CD4-positive, CD25-positive, alpha-beta regulatory T cell (primary cell): ENCODE results near the gene FLYWCH1. TPM values are rescaled to one million over a fixed set of nuclear protein-coding genes. Genes with fewer than 3 reads are reported as not detected.
"Not testable (repeated sequence)": the region's sequence is repeated elsewhere in the genome, so short reads cannot be mapped to it uniquely, and the experiment has no call there.

Source experiments
- ATAC-seq, 2 donors: fragments of 150-1000 bp; cut with Tn5 transposase; one replicate each; pipeline ENCODE4 v1.10.0; 2021; ENCODE audit warnings: low read depth in 2 of 2, moderate number of reproducible peaks in 2 of 2, moderate library complexity in 1 of 2
- DNase-seq, 3 donors: peaks; one replicate each; pipeline versions ENCODE4 v3.0.0 to v3.0.0-alpha.2; 2012 to 2022; ENCODE audit warnings: mixed read lengths in 1 of 3
- H3K27ac ChIP-seq: one replicate; pipeline ENCODE4 v1.7.0; 2013; ENCODE audit warnings: mild to moderate bottlenecking, low read length; ENCODE audit not compliant: insufficient read depth, poor library complexity, severe bottlenecking
- H3K27me3 ChIP-seq: one replicate; pipeline ENCODE4 v1.7.0; 2013; ENCODE audit warnings: low read length; ENCODE audit not compliant: control insufficient read depth, insufficient read depth
- H3K36me3 ChIP-seq: one replicate; pipeline ENCODE4 v1.7.0; 2013; ENCODE audit warnings: mild to moderate bottlenecking, low read length, moderate library complexity; ENCODE audit not compliant: control insufficient read depth, insufficient read depth
- H3K4me1 ChIP-seq: 2 replicates; pipeline ENCODE4 v1.7.0; 2013; ENCODE audit warnings: mild to moderate bottlenecking, low read length; ENCODE audit not compliant: insufficient read depth, control insufficient read depth, poor library complexity, severe bottlenecking
- H3K4me3 ChIP-seq: one replicate; pipeline ENCODE4 v1.7.0; 2013; ENCODE audit warnings: low read depth, mild to moderate bottlenecking, low read length, moderate library complexity
- H3K9me3 ChIP-seq, 2 experiments: 1 replicate in 1 of 2; 2 replicates in 1 of 2; pipeline ENCODE4 v1.7.0; 2013; ENCODE audit warnings: low read length in 2 of 2, mild to moderate bottlenecking in 1 of 2, moderate library complexity in 1 of 2; ENCODE audit not compliant: control insufficient read depth in 2 of 2
- H3K27ac Mint-ChIP-seq, 3 donors: one replicate each; pipeline ENCODE4 v1.8.0; 2020 to 2022; ENCODE audit warnings: mild to moderate bottlenecking in 3 of 3, mixed read lengths in 3 of 3, moderate library complexity in 2 of 3
- H3K27me3 Mint-ChIP-seq: one replicate; pipeline ENCODE4 v1.8.0; 2022; ENCODE audit warnings: mild to moderate bottlenecking, mixed read lengths
- H3K36me3 Mint-ChIP-seq: one replicate; pipeline ENCODE4 v1.8.0; 2020; ENCODE audit warnings: mixed read lengths
- H3K4me1 Mint-ChIP-seq, 4 donors: one replicate each; pipeline ENCODE4 v1.8.0; 2020 to 2022; ENCODE audit warnings: mixed read lengths in 4 of 4, mild to moderate bottlenecking in 1 of 4
- H3K4me3 Mint-ChIP-seq, 4 donors: one replicate each; pipeline ENCODE4 v1.8.0; 2020 to 2022; ENCODE audit warnings: mild to moderate bottlenecking in 4 of 4, mixed read lengths in 4 of 4, moderate library complexity in 3 of 4
- H3K9me3 Mint-ChIP-seq, 7 donors: one replicate each; pipeline ENCODE4 v1.8.0; 2020 to 2022; ENCODE audit warnings: mixed read lengths in 7 of 7, mild to moderate bottlenecking in 3 of 7, moderate library complexity in 2 of 7
- polyA plus RNA-seq, 4 donors: library from polyadenylated mRNA; unstranded; fragments of 300-500 nt; fragmentation: Illumina TruSeq; gene quantifications; one replicate each; pipeline ENCODE4 v1.2.3, GENCODE V29; 2021
- total RNA-seq: library from RNA; stranded (reverse); gene quantifications from one replicate; pipeline ENCODE4 v1.2.3, GENCODE V29; 2022

Gene FLYWCH1
- total and polyA plus RNA-seq, 5 donors from 2014 or later = 6.6 to 74.8 (median 13.1) TPM

DNA sequence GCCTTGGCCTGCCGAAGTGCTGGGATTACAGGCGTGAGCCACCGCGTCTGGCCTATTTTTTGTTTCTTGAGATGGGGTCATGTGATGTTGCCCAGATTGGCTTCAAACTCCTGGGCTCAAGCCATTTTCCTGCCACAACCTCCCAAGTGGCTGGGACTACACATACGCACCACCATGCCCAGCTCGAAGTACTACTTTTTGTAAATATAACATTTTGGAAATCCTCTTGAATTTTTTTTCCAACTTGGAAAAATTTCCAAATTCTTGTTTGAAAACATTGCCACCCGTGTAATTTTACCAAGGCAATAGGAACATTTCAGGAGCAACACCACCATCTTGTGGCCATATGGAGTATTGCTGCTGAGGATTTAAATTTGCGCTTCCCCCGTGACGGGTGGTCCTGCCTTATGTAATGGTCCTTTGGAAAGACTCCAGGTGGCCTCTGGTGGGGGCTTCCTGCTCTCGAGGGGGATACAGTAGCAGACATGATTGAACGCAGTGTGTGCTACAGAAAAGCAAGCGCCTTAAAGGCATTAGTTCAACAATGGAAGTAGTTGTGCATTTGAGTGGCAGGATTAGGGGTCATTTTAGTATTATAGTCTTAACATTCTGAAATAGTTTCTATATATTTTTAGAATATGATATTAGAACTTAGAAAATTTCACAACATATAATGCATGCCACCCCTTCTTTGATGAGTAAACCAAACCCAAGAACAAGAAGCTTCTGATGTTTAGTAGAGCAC lies 8.0 kb downstream of the FLYWCH1 start:
- H3K27me3 Mint-ChIP-seq = no peaks in the 10 kb centered on the region
- H3K36me3 Mint-ChIP-seq = peaks cover 17% of the 10 kb centered on the region
- peak overlapping the region in 1 of 4 donors; percentile 67 for H3K4me3 Mint-ChIP-seq
- H3K9me3 Mint-ChIP-seq = no peaks in the 10 kb centered on the region
- H3K27ac Mint-ChIP-seq = peak overlapping the region in 1 of 3 donors; percentile 50
- H3K27me3 ChIP-seq = no peaks in the 10 kb centered on the region
- H3K4me1 Mint-ChIP-seq = peaks cover 5 to 12% (median 8%) of the 10 kb centered on the region in 4 donors
- no peak overlapping the region for H3K4me3 ChIP-seq
- H3K27ac ChIP-seq = peak overlapping the region; percentile 1
- H3K9me3 ChIP-seq = no peaks in the 10 kb centered on the region
- DNase-seq = peak; percentile 53 to 77 (median 62)
- peaks cover 4% of the 10 kb centered on the region for H3K4me1 ChIP-seq
- peaks cover 8% of the 10 kb centered on the region for H3K36me3 ChIP-seq
- ATAC-seq = peak in 1 of 2 donors; percentile 68

DNA sequence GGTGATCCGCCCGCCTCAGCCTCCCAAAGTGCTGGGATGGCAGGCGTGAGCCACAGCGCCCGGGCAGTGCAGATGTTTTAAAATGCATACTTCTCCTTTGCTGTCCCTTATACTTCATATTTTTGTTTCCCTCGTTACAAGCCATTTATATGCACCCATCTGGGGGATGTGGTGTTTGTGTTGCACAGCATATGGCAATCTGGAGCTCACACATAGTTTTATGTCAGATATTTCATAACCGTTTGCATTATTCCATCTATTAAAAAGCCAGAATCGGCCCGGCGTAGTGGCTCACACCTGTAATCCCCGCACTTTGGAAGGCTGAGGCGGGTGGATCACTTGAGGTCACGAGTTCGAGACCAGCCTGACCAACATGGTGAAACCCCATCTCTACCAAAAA lies 11.8 kb downstream of the FLYWCH1 start:
- H3K4me1 Mint-ChIP-seq = peaks cover 9 to 22% (median 19%) of the 10 kb centered on the region in 4 donors
- peak overlapping the region in 1 of 4 donors; percentile 61 for H3K4me3 Mint-ChIP-seq
- ATAC-seq (no peak), DNase-seq (no peak)
- Histone ChIP-seq H3K27ac (no peak overlapping the region), H3K27me3 (no peaks in the 10 kb centered on the region), H3K4me1 (peaks cover 14% of the 10 kb centered on the region), H3K36me3 (peaks cover 8% of the 10 kb centered on the region), H3K4me3 (no peak overlapping the region), H3K9me3 (no peaks in the 10 kb centered on the region)
- no peak overlapping the region for H3K27ac Mint-ChIP-seq
- peaks cover 17% of the 10 kb centered on the region for H3K36me3 Mint-ChIP-seq
- no peaks in the 10 kb centered on the region for H3K27me3 Mint-ChIP-seq
- no peaks in the 10 kb centered on the region for H3K9me3 Mint-ChIP-seq

DNA sequence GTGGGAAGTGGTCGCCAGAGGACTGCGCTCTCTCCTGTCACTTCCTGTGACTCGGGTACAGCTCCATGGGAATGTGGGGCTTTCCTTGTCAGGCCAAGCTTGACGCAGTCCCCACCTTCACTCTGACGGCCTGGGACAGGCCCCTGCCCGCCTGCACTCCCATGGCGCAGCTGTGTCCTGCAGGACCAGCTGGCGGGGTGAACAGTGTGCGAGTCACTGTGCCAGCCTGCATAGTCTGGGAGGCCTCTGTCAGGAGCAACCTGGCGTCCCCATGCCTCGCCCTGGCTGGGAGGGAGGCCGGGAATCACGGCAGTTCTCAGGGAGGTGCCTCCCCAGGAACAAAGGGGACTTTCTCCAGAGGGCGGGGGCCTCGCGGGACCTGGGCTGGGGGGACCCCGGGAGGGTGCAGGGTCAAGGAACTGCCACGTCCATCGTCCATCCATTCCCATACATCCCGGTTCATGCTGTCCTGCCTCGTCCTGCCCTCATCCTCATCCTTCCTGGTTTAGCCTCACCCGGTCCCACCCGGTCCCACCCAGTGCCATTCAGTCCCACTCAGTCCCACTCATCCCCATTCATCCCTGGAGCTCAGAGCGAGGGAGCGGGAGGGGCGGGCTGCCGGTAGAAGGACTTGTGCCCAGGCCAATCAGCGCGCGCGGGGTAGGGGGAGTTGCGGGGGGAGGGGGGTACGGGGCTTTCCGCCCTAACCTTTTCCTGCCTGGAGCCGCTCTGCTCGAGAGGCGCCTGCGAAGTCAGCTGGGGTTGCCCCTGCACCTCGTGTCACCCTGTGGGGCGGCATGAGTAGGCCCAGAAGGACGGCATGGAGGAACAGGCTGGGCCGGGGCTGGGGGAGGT lies 13.4 kb downstream of the FLYWCH1 start:
- no peaks in the 10 kb centered on the region for H3K27me3 ChIP-seq
- H3K4me3 ChIP-seq = no peak overlapping the region
- H3K36me3 ChIP-seq = peaks cover 8% of the 10 kb centered on the region
- peaks cover 12% of the 10 kb centered on the region for H3K36me3 Mint-ChIP-seq
- H3K4me3 Mint-ChIP-seq = no peak overlapping the region
- H3K4me1 Mint-ChIP-seq = peaks cover 4 to 16% (median 13%) of the 10 kb centered on the region in 4 donors
- H3K4me1 ChIP-seq = peaks cover 10% of the 10 kb centered on the region
- no peaks in the 10 kb centered on the region for H3K27me3 Mint-ChIP-seq
- H3K27ac Mint-ChIP-seq = no peak overlapping the region
- H3K9me3 ChIP-seq = no peaks in the 10 kb centered on the region
- H3K27ac ChIP-seq = no peak overlapping the region
- no peaks in the 10 kb centered on the region for H3K9me3 Mint-ChIP-seq
- DNase-seq (no peak), ATAC-seq (no peak)

DNA sequence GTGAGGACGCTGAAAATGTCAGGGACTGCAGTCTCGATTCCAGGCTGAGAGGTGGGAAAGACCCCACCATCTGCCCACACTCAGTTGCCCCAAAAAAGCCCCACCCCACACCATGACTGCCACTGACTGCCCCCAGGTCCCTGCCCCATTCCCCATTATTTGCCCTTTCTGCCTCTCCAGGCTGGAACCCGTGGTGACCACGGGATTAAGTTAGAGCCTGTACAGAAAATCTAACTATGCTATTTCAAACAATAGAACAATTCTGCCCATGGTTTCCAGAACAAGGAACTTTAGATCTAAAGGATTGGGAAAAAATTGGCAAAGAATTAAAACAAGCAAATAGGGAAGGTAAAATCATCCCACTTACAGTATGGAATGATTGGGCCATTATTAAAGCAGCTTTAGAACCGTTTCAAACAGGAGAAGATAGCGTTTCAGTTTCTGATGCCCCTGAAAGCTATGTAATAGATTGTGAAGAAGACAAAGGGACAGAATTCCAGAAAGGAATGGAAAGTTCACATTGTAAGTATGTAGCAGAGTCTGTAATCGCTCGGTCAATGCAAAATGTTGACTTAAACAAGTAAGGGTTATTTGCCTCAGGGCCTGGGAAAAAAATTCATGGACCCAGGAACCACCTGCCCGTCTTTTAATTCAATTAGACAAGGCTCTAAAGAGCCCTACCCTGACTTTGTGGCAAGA lies 14.4 kb downstream of the FLYWCH1 start:
- Mint-ChIP-seq H3K27ac (peak overlapping the region; percentile 0 to 76 (median 14)), H3K9me3 (no peaks in the 10 kb centered on the region), H3K36me3 (peaks cover 12% of the 10 kb centered on the region), H3K4me1 (peaks cover 4 to 16% (median 13%) of the 10 kb centered on the region in 4 donors), H3K4me3 (no peak overlapping the region), H3K27me3 (no peaks in the 10 kb centered on the region)
- Histone ChIP-seq H3K27ac (no peak overlapping the region), H3K9me3 (no peaks in the 10 kb centered on the region), H3K36me3 (peaks cover 8% of the 10 kb centered on the region), H3K4me3 (no peak overlapping the region), H3K27me3 (no peaks in the 10 kb centered on the region), H3K4me1 (peaks cover 10% of the 10 kb centered on the region)
- ATAC-seq (no peak), DNase-seq (no peak)

DNA sequence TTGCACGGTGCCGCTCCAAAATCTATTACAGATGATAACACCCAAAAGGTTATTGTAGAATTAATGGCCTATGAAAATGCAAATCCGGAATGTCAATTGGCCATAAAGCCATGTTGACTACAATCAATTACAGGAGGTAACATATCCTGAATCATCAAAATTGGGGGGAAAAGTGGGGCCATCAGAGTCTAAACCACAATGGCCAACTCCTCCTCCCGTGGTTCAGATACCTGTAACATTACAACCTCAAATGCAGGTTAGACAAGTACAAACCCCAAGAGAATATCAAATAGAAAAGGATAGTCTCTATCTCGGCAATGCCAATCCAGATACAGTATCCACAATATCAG lies 14.9 kb downstream of the FLYWCH1 start:
- no peaks in the 10 kb centered on the region for H3K9me3 Mint-ChIP-seq
- H3K27me3 Mint-ChIP-seq = no peaks in the 10 kb centered on the region
- H3K4me3 Mint-ChIP-seq = peak overlapping the region in 1 of 4 donors; percentile 42
- Histone ChIP-seq H3K27ac (peak overlapping the region; percentile 45), H3K27me3 (no peaks in the 10 kb centered on the region), H3K4me1 (peaks cover 10% of the 10 kb centered on the region), H3K9me3 (no peaks in the 10 kb centered on the region), H3K36me3 (peaks cover 8% of the 10 kb centered on the region), H3K4me3 (peak overlapping the region; percentile 58)
- ATAC-seq (no peak), DNase-seq (no peak)
- peak overlapping the region; percentile 0 to 76 (median 14) for H3K27ac Mint-ChIP-seq
- H3K4me1 Mint-ChIP-seq = peaks cover 4 to 16% (median 13%) of the 10 kb centered on the region in 4 donors
- peaks cover 12% of the 10 kb centered on the region for H3K36me3 Mint-ChIP-seq

DNA sequence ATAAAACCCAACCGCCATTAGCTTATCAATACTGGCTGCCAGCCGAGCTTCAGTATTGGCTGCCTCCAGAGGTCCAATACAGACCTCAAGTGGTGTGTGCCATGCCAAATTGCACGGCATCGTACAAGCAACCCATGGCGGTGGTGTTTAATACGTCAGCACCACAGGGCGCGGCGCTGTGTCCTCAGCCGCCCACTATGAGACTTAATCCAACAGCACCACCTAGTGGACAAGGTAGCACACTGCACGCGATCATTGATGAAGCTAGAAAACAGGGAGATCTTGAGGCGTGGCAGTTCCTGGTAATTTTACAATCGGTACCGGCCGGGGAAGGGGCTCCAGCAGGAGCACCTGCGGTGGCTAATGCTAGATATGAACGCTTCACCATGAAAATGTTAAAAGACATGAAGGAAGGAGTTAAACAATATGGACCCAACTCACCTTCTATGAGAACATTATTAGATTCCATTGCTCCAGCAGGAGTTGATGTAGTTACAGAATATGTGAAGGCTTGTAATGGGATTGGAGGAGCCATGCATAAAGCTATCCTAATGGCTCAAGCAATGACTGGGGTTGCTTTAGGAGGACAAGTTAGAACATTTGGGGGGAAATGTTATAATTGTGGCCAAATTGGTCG lies 15.4 kb downstream of the FLYWCH1 start:
- Histone ChIP-seq H3K27me3 (no peaks in the 10 kb centered on the region), H3K4me1 (peaks cover 10% of the 10 kb centered on the region), H3K36me3 (peaks cover 8% of the 10 kb centered on the region), H3K9me3 (no peaks in the 10 kb centered on the region), H3K4me3 (peak overlapping the region; percentile 58), H3K27ac (peak overlapping the region; percentile 45)
- H3K36me3 Mint-ChIP-seq = peaks cover 9% of the 10 kb centered on the region
- DNase-seq (peak; percentile 80 to 91 (median 87)), ATAC-seq (peak; percentile 99)
- H3K4me3 Mint-ChIP-seq = peak overlapping the region in 1 of 4 donors; percentile 42
- no peaks in the 10 kb centered on the region for H3K27me3 Mint-ChIP-seq
- no peaks in the 10 kb centered on the region for H3K9me3 Mint-ChIP-seq
- H3K27ac Mint-ChIP-seq = peak overlapping the region; percentile 0 to 76 (median 45)
- peaks cover 4 to 16% (median 13%) of the 10 kb centered on the region in 4 donors for H3K4me1 Mint-ChIP-seq

DNA sequence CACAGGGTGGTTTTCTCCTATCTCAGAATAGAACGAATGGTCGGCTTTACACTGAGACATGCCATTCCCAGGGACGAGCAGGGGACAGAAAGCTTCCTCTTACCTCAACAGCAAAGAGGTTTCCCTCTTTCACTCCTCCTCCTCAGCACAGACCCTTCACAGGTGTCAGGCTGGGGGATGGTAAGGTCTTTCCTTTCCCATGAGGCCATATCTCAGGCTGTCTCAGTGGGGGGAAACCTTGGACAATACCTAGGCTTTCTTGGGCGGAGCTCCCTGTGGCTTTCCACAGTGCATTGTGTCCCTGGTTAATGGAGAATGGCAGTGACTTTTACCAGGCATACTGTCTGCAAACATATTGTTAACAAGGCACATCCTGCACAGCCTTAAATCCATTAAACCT lies 16.4 kb downstream of the FLYWCH1 start:
- H3K27ac Mint-ChIP-seq = peak overlapping the region in 1 of 3 donors; percentile 76
- H3K27me3 ChIP-seq, H3K9me3 ChIP-seq, H3K4me3 Mint-ChIP-seq, ATAC-seq, DNase-seq, H3K27me3 Mint-ChIP-seq, H3K4me3 ChIP-seq, H3K27ac ChIP-seq, H3K9me3 Mint-ChIP-seq, H3K36me3 Mint-ChIP-seq, H3K36me3 ChIP-seq: not testable (repeated sequence)
- peaks cover 10% of the 10 kb centered on the region for H3K4me1 ChIP-seq
- H3K4me1 Mint-ChIP-seq = peaks cover 4 to 13% (median 13%) of the 10 kb centered on the region in 4 donors
